ENCODE data around the gene SH3RF3. TPM values are rescaled to one million over a fixed set of nuclear protein-coding genes. Genes with fewer than 3 reads are reported as not detected.

Gene SH3RF3
- total RNA-seq, 1 donor from 2014 or later: 10.8 TPM

GRCh38 chr2:109125593-109126500 lies 3.2 kb upstream of the SH3RF3 start:
- H3K4me1 ChIP-seq: peaks cover 30% of the 10 kb centered on the region
- DNase-seq (ENCODE audit: extremely low spot score in 2 of 2): no peak
- H3K9me3 ChIP-seq: no peaks in the 10 kb centered on the region
- H3K36me3 ChIP-seq: no peaks in the 10 kb centered on the region
- H3K27me3 ChIP-seq: no peaks in the 10 kb centered on the region
- peak overlapping the region; percentile 10 for H3K27ac ChIP-seq
- TF ChIP-seq POLR2AphosphoS5 (IDR thresholded peaks at IDR 0.05; ENCODE audit: insufficient read depth in 1 of 2, low read depth in 1 of 2) (no peak), CTCF (IDR thresholded peaks at IDR 0.05) (no peak), POLR2A (IDR thresholded peaks at IDR 0.05) (no peak)
- intact Hi-C loops (cut with DNase I): loop anchor here (2.0 kb wide), 1 partner anchor 383 kb away; no protein-coding TSS in a partner anchor
- H3K4me3 ChIP-seq: no peak overlapping the region

- Histone ChIP-seq H3K36me3 (no peaks in the 10 kb centered on the region), H3K4me3 (no peak overlapping the region), H3K4me1 (peaks cover 37% of the 10 kb centered on the region), H3K27me3 (no peaks in the 10 kb centered on the region), H3K9me3 (no peaks in the 10 kb centered on the region), H3K27ac (no peak overlapping the region)
- TF ChIP-seq POLR2A (IDR thresholded peaks at IDR 0.05) (no peak), CTCF (IDR thresholded peaks at IDR 0.05) (no peak), POLR2AphosphoS5 (IDR thresholded peaks at IDR 0.05; ENCODE audit: insufficient read depth in 1 of 2, low read depth in 1 of 2) (no peak)
- intact Hi-C loops (cut with DNase I): loop anchor here (2.0 kb wide), 1 partner anchor 382 kb away; no protein-coding TSS in a partner anchor
- no peak for DNase-seq (ENCODE audit: extremely low spot score in 2 of 2)
Observed at GRCh38 chr2:109126501-109126860, 2.5 kb upstream of the SH3RF3 start.

- Histone ChIP-seq H3K36me3 (no peaks in the 10 kb centered on the region), H3K27ac (no peak overlapping the region), H3K9me3 (no peaks in the 10 kb centered on the region), H3K4me1 (peaks cover 37% of the 10 kb centered on the region), H3K4me3 (peak overlapping the region in 1 of 2 donors; percentile 77), H3K27me3 (no peaks in the 10 kb centered on the region)
- intact Hi-C loops (cut with DNase I): loop anchor here (2.0 kb wide), 1 partner anchor 381 kb away; no protein-coding TSS in a partner anchor
- TF ChIP-seq CTCF (IDR thresholded peaks at IDR 0.05): no peak
- TF ChIP-seq POLR2A (IDR thresholded peaks at IDR 0.05): no peak
- no peak for TF ChIP-seq POLR2AphosphoS5 (IDR thresholded peaks at IDR 0.05; ENCODE audit: insufficient read depth in 1 of 2, low read depth in 1 of 2)
- no peak for DNase-seq (ENCODE audit: extremely low spot score in 2 of 2)
Observed at GRCh38 chr2:109127556-109127955, 1.4 kb upstream of the SH3RF3 start.

- DNase-seq (ENCODE audit: extremely low spot score in 2 of 2): no peak
- H3K27me3 ChIP-seq: no peaks in the 10 kb centered on the region
- TF ChIP-seq CTCF (IDR thresholded peaks at IDR 0.05) (peak; percentile 76 to 97 (median 90)), POLR2A (IDR thresholded peaks at IDR 0.05) (peak in 1 of 2 donors; percentile 28), POLR2AphosphoS5 (IDR thresholded peaks at IDR 0.05; ENCODE audit: insufficient read depth in 1 of 2, low read depth in 1 of 2) (peak; percentile 7 to 78)
- H3K4me1 ChIP-seq: peaks cover 37% of the 10 kb centered on the region
- H3K27ac ChIP-seq: peak overlapping the region; percentile 66
- H3K36me3 ChIP-seq: no peaks in the 10 kb centered on the region
- no peaks in the 10 kb centered on the region for H3K9me3 ChIP-seq
- intact Hi-C loops (cut with DNase I): loop anchor here (2.0 kb wide), 1 partner anchor 191 kb away; no protein-coding TSS in a partner anchor
- H3K4me3 ChIP-seq: peak overlapping the region; percentile 55 to 77
Observed at GRCh38 chr2:109128048-109128615, 873 bp upstream of the SH3RF3 start.

All from vagina (tissue), 2 donors.